Breast epithelium (tissue), 3 donors: Measurements from ENCODE around the gene SFI1.

Experiments used
- POLR2AphosphoS5 ChIP-seq, 3 donors: sonication (generic); formaldehyde crosslinking; IDR thresholded peaks; one replicate each; pipeline ENCODE4 v1.6.1; 2017; ENCODE audit warnings: antibody characterized with exemption in 3 of 3
- TF ChIP-seq, protein P1 (sequence below), 3 donors: fragments of 450-650 bp; IDR thresholded peaks; one replicate each; pipeline ENCODE4 v1.5.1; 2016 to 2017; ENCODE audit warnings: antibody characterized with exemption in 3 of 3, mild to moderate bottlenecking in 3 of 3, moderate library complexity in 3 of 3

DNA sequence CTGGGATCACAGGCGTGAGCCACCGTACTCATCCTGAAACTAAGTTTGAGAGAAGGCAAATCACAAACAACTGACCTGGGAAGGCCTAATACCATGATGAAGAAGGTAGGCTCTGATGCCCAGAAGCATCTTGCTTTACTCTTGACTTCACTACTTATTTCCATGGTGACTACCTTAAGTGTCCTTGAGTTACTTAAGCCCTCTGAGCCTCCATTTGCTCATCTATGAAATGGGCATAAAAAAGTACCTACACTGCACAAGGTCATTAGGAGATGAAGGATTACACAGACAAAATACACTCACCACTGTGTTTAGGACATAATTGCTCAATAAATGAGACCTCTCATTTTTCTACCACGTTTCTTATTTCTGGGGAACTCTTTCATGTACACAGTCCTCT is 34.6 kb upstream of the SFI1 start:
- TF ChIP-seq, protein P1, sequence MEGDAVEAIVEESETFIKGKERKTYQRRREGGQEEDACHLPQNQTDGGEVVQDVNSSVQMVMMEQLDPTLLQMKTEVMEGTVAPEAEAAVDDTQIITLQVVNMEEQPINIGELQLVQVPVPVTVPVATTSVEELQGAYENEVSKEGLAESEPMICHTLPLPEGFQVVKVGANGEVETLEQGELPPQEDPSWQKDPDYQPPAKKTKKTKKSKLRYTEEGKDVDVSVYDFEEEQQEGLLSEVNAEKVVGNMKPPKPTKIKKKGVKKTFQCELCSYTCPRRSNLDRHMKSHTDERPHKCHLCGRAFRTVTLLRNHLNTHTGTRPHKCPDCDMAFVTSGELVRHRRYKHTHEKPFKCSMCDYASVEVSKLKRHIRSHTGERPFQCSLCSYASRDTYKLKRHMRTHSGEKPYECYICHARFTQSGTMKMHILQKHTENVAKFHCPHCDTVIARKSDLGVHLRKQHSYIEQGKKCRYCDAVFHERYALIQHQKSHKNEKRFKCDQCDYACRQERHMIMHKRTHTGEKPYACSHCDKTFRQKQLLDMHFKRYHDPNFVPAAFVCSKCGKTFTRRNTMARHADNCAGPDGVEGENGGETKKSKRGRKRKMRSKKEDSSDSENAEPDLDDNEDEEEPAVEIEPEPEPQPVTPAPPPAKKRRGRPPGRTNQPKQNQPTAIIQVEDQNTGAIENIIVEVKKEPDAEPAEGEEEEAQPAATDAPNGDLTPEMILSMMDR (IDR thresholded peaks at IDR 0.05): no peak
- no peak for TF ChIP-seq POLR2AphosphoS5 (IDR thresholded peaks at IDR 0.05)
